ENCODE results near the gene AQP5. TPM values are rescaled to one million over a fixed set of nuclear protein-coding genes. Genes with fewer than 3 reads are reported as not detected.

AQP5 gene
- total and polyA plus RNA-seq, 2 of the 8 experiments (the other 6 are each of a cell fraction or from before 2014, with no cell fraction given) = 2.5 to 3.2 TPM

- TF ChIP-seq SRF (IDR thresholded peaks at IDR 0.05; ENCODE audit: low read depth, low read length) (no peak), ZNF274 (IDR thresholded peaks at IDR 0.05; ENCODE audit: borderline replicate concordance, extremely low read depth, low read length) (no peak), TAF1 (IDR thresholded peaks at IDR 0.05; ENCODE audit: low read depth, low read length) (no peak), CBX8 (IDR thresholded peaks at IDR 0.05; ENCODE audit: borderline replicate concordance, low read depth, low read length) (no peak), POLR2AphosphoS5 (IDR thresholded peaks at IDR 0.05; ENCODE audit: low read depth, low read length) (no peak), SIN3A (conservative IDR thresholded peaks at IDR 0.05 in 1 of 2, IDR thresholded peaks at IDR 0.05 in 1 of 2; ENCODE audit: low read depth in 1 of 2, low read length in 2 of 2) (no peak), JUN (IDR thresholded peaks at IDR 0.05; ENCODE audit: low read depth, low read length) (no peak), RNF2 (IDR thresholded peaks at IDR 0.05; ENCODE audit: borderline replicate concordance, low read depth, low read length, missing control alignments, poor library complexity, severe bottlenecking) (no peak), POLR2A (IDR thresholded peaks at IDR 0.05; ENCODE audit: control extremely low read depth in 1 of 2, low read depth in 2 of 2, low read length in 2 of 2) (no peak), TBP (IDR thresholded peaks at IDR 0.05; ENCODE audit: low read depth, low read length) (no peak), BCL11A (IDR thresholded peaks at IDR 0.05; ENCODE audit: low read depth in 2 of 2, low read length in 2 of 2) (no peak), NRF1 (IDR thresholded peaks at IDR 0.05; ENCODE audit: low read depth, low read length) (no peak)
Observed at GRCh38 chr12:49984476-49985359, 23.0 kb downstream of the AQP5 start (continued).

Measured in H1 (cell line).